ENCODE data around the gene ZNF574. TPM values are rescaled to one million over a fixed set of nuclear protein-coding genes. Genes with fewer than 3 reads are reported as not detected.

ZNF574 gene
- total and polyA plus RNA-seq, 12 donors: 2.7 to 16.9 (median 11.4) TPM

GRCh38 chr19:42069619-42070351 lies 6.2 kb upstream of the ZNF574 start, which contains the start of gene GRIK5:
Gene GRIK5, minus strand, starts transcription at chr19:42070206. Its CDS starts 4,436 bp downstream, at chr19:42065770.
- intact Hi-C loops (cut with DNase I): no loop called here
- WGBS, 4 donors: 16 to 25% (median 21%) methylated on average over 23 to 27 of the region's 29 CpGs
- peaks cover 0 to 2% of the 10 kb centered on the region in 2 donors for H3K4me1 ChIP-seq (replicated peaks in 1 of 2)

GRCh38 chr19:42071247-42071646 lies 4.7 kb upstream of the ZNF574 start:
- 88 to 93% (median 90%) methylated on average over 8 to 12 of the region's 12 CpGs for WGBS, 4 donors
- peaks cover 3% of the 10 kb centered on the region for H3K27me3 ChIP-seq
- no peak overlapping the region for H3K4me3 ChIP-seq
- no peak for DNase-seq
- intact Hi-C loops (cut with DNase I): no loop called here
- no peak overlapping the region for H3K27ac ChIP-seq
- H3K36me3 ChIP-seq (replicated peaks in 1 of 2): no peaks in the 10 kb centered on the region
- TF ChIP-seq POLR2A (IDR thresholded peaks at IDR 0.05): no peak
- no peak for TF ChIP-seq CTCF (IDR thresholded peaks at IDR 0.05)
- H3K4me1 ChIP-seq (replicated peaks in 1 of 2): peaks cover 3 to 6% of the 10 kb centered on the region in 2 donors
- H3K9me3 ChIP-seq (replicated peaks in 1 of 3): no peaks in the 10 kb centered on the region

More at GRCh38 chr19:42069619-42070351, 6.2 kb upstream of the ZNF574 start, which contains the start of gene GRIK5:
- no peaks in the 10 kb centered on the region for H3K36me3 ChIP-seq (replicated peaks in 1 of 2)
- H3K4me3 ChIP-seq: peak within 1 kb of the TSS in 1 of 4 donors; percentile 15
- H3K9me3 ChIP-seq (replicated peaks in 1 of 3): no peaks in the 10 kb centered on the region
- no peak for DNase-seq
- peaks cover 3% of the 10 kb centered on the region for H3K27me3 ChIP-seq
- peak within 1 kb of the TSS in 1 of 5 donors; percentile 47 for H3K27ac ChIP-seq
- TF ChIP-seq POLR2A (IDR thresholded peaks at IDR 0.05) (no peak), CTCF (IDR thresholded peaks at IDR 0.05) (no peak)

GRCh38 chr19:42074513-42075363 lies 1.2 kb upstream of the ZNF574 start:
- Histone ChIP-seq H3K4me3 (peak overlapping the region in 3 of 4 donors; percentile 2 to 83 (median 74)), H3K36me3 (replicated peaks in 1 of 2) (peaks cover 0 to 13% of the 10 kb centered on the region in 2 donors), H3K4me1 (replicated peaks in 1 of 2) (peaks cover 14 to 20% of the 10 kb centered on the region in 2 donors), H3K27ac (peak overlapping the region; percentile 64 to 99 (median 96)), H3K9me3 (replicated peaks in 1 of 3) (no peaks in the 10 kb centered on the region), H3K27me3 (no peaks in the 10 kb centered on the region)
- peak in 6 of 7 donors; percentile 31 to 63 (median 36) for DNase-seq
- intact Hi-C loops (cut with DNase I): no loop called here
- 57 to 66% (median 62%) methylated on average over 26 to 27 of the region's 27 CpGs for WGBS, 4 donors
- TF ChIP-seq CTCF (IDR thresholded peaks at IDR 0.05): no peak
- TF ChIP-seq POLR2A (IDR thresholded peaks at IDR 0.05): no peak

GRCh38 chr19:42075364-42075615 lies 676 bp upstream of the ZNF574 start:
- intact Hi-C loops (cut with DNase I): no loop called here

More at GRCh38 chr19:42075364-42075615, 676 bp upstream of the ZNF574 start:
- H3K36me3 ChIP-seq (replicated peaks in 1 of 2): peaks cover 0 to 19% of the 10 kb centered on the region in 2 donors
- peak overlapping the region in 3 of 4 donors; percentile 2 to 83 (median 74) for H3K4me3 ChIP-seq
- H3K9me3 ChIP-seq (replicated peaks in 1 of 3): no peaks in the 10 kb centered on the region
- no peaks in the 10 kb centered on the region for H3K27me3 ChIP-seq
- peak overlapping the region; percentile 64 to 99 (median 96) for H3K27ac ChIP-seq
- DNase-seq: no peak
- H3K4me1 ChIP-seq (replicated peaks in 1 of 2): peaks cover 14 to 20% of the 10 kb centered on the region in 2 donors
- TF ChIP-seq POLR2A (IDR thresholded peaks at IDR 0.05) (no peak), CTCF (IDR thresholded peaks at IDR 0.05) (peak in 1 of 6 experiments; percentile 17)
- 1 to 6% (median 3%) methylated on average over 3 of the region's 3 CpGs for WGBS, 4 donors

Measured in adrenal gland (tissue), 12 donors.